ENCODE measurements around the gene FRYL. TPM values are rescaled to one million over a fixed set of nuclear protein-coding genes. Genes with fewer than 3 reads are reported as not detected.

Gene FRYL
- total RNA-seq, 1 experiment from 2014 or later, result 43.1 TPM

DNA sequence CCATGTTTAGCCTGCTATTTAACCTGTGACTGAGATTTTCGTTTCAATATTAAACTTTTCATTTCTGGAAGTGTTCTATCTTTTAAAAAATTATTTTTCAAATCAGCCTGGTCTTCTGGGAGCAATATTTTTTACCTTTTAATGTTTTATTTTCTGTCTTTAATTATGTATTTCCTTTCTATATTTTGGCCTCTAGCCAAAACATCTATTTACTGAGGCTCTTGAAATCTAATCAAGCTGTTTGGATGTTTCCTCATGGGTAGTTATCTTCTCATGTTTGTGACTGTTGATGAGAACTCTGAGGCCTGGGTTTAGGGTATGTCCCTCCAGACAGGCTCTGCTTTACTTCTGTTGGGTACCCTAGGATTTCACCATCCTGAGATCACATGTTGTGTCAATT, 307.3 kb downstream of the FRYL start:
- Histone ChIP-seq H3K4me3 (ENCODE audit: low read depth, low read length, poor library complexity, severe bottlenecking) (no peak overlapping the region), H3K36me3 (ENCODE audit: insufficient read depth, low read length, poor library complexity, severe bottlenecking) (no peaks in the 10 kb centered on the region), H3K9me3 (ENCODE audit: low read depth, low read length, poor library complexity, severe bottlenecking) (no peaks in the 10 kb centered on the region), H3K27ac (ENCODE audit: low read depth, low read length, poor library complexity, severe bottlenecking) (no peak overlapping the region), H3K27me3 (replicated peaks; ENCODE audit: insufficient read depth, low read depth, low read length, poor library complexity) (no peaks in the 10 kb centered on the region), H3K4me1 (ENCODE audit: insufficient read depth, low read length, poor library complexity, severe bottlenecking) (peaks cover 17% of the 10 kb centered on the region)
- CTCF ChIA-PET, result no interaction called here
- TF ChIP-seq EZH2 (IDR thresholded peaks at IDR 0.05; ENCODE audit: borderline replicate concordance, low read depth, low read length, poor library complexity, severe bottlenecking), result no peak
- TF ChIP-seq, protein P1, sequence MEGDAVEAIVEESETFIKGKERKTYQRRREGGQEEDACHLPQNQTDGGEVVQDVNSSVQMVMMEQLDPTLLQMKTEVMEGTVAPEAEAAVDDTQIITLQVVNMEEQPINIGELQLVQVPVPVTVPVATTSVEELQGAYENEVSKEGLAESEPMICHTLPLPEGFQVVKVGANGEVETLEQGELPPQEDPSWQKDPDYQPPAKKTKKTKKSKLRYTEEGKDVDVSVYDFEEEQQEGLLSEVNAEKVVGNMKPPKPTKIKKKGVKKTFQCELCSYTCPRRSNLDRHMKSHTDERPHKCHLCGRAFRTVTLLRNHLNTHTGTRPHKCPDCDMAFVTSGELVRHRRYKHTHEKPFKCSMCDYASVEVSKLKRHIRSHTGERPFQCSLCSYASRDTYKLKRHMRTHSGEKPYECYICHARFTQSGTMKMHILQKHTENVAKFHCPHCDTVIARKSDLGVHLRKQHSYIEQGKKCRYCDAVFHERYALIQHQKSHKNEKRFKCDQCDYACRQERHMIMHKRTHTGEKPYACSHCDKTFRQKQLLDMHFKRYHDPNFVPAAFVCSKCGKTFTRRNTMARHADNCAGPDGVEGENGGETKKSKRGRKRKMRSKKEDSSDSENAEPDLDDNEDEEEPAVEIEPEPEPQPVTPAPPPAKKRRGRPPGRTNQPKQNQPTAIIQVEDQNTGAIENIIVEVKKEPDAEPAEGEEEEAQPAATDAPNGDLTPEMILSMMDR (conservative IDR thresholded peaks at IDR 0.05; ENCODE audit: low read depth, low read length), result no peak
- POLR2A ChIA-PET (ENCODE audit: low non-redundant PET), result no interaction called here
- BruUV-seq (replicated peaks), result no TSS peak
- DNase-seq (ENCODE audit: low spot score), result no peak
- intact Hi-C loops (cut with micrococcal nuclease; ENCODE audit: unreplicated experiment), result no loop called here

DNA sequence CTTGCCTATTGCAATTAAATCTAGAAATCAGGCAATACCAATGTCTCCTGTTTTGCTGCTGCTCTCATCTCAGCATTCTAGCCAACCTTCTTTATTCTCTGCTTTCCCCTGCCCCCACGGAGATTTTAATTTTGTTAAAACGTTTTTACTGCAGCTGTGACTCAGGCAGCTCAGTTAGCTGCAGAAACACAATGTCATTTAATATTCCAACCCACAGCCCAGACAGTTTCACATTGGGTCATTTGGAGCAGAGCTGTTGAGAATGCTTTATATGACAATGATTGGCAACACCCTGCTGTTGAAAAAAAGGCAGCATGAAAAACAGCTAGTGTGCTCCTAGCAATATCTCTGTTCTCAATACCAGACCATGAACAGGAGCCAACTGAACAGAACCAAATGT, 309.5 kb downstream of the FRYL start:
- peaks cover 33% of the 10 kb centered on the region for H3K4me1 ChIP-seq (ENCODE audit: insufficient read depth, low read length, poor library complexity, severe bottlenecking)
- H3K27ac ChIP-seq (ENCODE audit: low read depth, low read length, poor library complexity, severe bottlenecking), result no peak overlapping the region
- no TSS peak for BruUV-seq (replicated peaks)
- no peaks in the 10 kb centered on the region for H3K27me3 ChIP-seq (replicated peaks; ENCODE audit: insufficient read depth, low read depth, low read length, poor library complexity)
- ChIA-PET POLR2A (ENCODE audit: low non-redundant PET) (no interaction called here), CTCF (no interaction called here)
- intact Hi-C loops (cut with micrococcal nuclease; ENCODE audit: unreplicated experiment), result no loop called here
- TF ChIP-seq, protein P1 (conservative IDR thresholded peaks at IDR 0.05; ENCODE audit: low read depth, low read length), result no peak
- TF ChIP-seq EZH2 (IDR thresholded peaks at IDR 0.05; ENCODE audit: borderline replicate concordance, low read depth, low read length, poor library complexity, severe bottlenecking), result no peak
- no peak overlapping the region for H3K4me3 ChIP-seq (ENCODE audit: low read depth, low read length, poor library complexity, severe bottlenecking)
- DNase-seq (ENCODE audit: low spot score), result peak; percentile 78
- H3K9me3 ChIP-seq (ENCODE audit: low read depth, low read length, poor library complexity, severe bottlenecking), result no peaks in the 10 kb centered on the region
- no peaks in the 10 kb centered on the region for H3K36me3 ChIP-seq (ENCODE audit: insufficient read depth, low read length, poor library complexity, severe bottlenecking)

DNA sequence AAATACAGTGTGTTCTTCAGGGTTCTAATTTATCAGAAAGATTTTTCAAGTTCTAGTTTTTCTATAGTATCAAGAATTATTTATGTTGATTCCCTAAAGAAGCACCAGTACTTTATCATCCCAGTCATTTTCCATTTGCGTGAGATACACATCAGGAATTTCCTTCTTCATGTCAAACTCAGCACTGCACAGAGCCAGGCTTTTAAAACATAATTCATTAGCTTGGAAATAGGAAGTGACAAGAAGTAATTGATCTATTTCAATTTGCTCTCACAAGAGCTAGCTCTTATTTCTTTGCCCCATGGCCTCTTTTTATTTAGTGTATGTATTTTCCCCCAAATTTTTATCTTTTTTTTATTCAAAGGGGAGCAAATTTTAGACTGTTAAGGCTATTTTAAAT, 309.9 kb downstream of the FRYL start:
- DNase-seq (ENCODE audit: low spot score), result no peak
- no TSS peak for BruUV-seq (replicated peaks)
- CTCF ChIA-PET, result no interaction called here
- H3K9me3 ChIP-seq (ENCODE audit: low read depth, low read length, poor library complexity, severe bottlenecking), result no peaks in the 10 kb centered on the region
- no peak for TF ChIP-seq EZH2 (IDR thresholded peaks at IDR 0.05; ENCODE audit: borderline replicate concordance, low read depth, low read length, poor library complexity, severe bottlenecking)
- TF ChIP-seq, protein P1 (conservative IDR thresholded peaks at IDR 0.05; ENCODE audit: low read depth, low read length), result no peak
- POLR2A ChIA-PET (ENCODE audit: low non-redundant PET), result interaction anchor here (0.6 kb wide), 1 partner anchor 36 kb away, joined by 4 read pairs; no protein-coding TSS in a partner anchor
- H3K4me3 ChIP-seq (ENCODE audit: low read depth, low read length, poor library complexity, severe bottlenecking), result no peak overlapping the region
- peaks cover 33% of the 10 kb centered on the region for H3K4me1 ChIP-seq (ENCODE audit: insufficient read depth, low read length, poor library complexity, severe bottlenecking)
- intact Hi-C loops (cut with micrococcal nuclease; ENCODE audit: unreplicated experiment), result no loop called here
- H3K36me3 ChIP-seq (ENCODE audit: insufficient read depth, low read length, poor library complexity, severe bottlenecking), result no peaks in the 10 kb centered on the region
- no peak overlapping the region for H3K27ac ChIP-seq (ENCODE audit: low read depth, low read length, poor library complexity, severe bottlenecking)
- H3K27me3 ChIP-seq (replicated peaks; ENCODE audit: insufficient read depth, low read depth, low read length, poor library complexity), result no peaks in the 10 kb centered on the region

Measured in A673 (cell line).